ENCODE measurements around the gene LETMD1. TPM values are rescaled to one million over a fixed set of nuclear protein-coding genes. Genes with fewer than 3 reads are reported as not detected.

Gene LETMD1
- total and polyA plus RNA-seq, 2 donors (not counting 3 experiments of a cell fraction or from before 2014, with no cell fraction given): 38.9 to 47.7 TPM

DNA sequence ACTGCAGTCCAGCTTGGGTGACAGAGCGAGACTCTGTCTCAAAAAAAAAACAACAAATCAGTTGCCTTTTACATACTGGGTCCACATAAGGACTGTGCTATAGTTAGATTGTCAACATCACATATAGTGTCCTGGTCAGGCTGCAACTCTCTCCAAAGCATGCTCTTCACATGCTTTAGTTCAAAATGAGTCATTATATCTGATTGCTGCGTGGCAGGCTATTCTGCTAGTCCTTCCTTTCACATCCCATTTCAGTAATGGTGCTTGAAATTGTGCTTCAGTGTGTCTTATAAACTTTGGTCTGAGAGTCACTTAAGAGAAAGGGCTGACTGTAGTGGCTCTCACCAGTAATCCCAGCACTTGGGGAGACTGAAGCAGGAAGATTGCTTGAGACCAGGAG is 6.9 kb downstream of the LETMD1 start:
- peaks cover 14 to 25% of the 10 kb centered on the region in 2 experiments for H3K36me3 ChIP-seq (ENCODE audit: control insufficient read depth in 2 of 2, extremely low read depth in 1 of 2, insufficient read depth in 2 of 2, low read length in 2 of 2)
- dilution Hi-C loops (cut with MboI; ENCODE audit: extremely low pct_ligation_motif_present, low sequenced_read_pairs) (no loop called here), intact Hi-C loops (cut with micrococcal nuclease) (no loop called here)

More for the DNA sequence above, 6.9 kb downstream of the LETMD1 start:
- no peak for TF ChIP-seq EZH2 (IDR thresholded peaks at IDR 0.05; ENCODE audit: borderline replicate concordance, low read depth, low read length, severe bottlenecking)
- TF ChIP-seq MYC (IDR thresholded peaks at IDR 0.05; ENCODE audit: low read depth, low read length): no peak
- no peak for TF ChIP-seq GATA2 (IDR thresholded peaks at IDR 0.05; ENCODE audit: insufficient read depth, insufficient read length, low read depth, low read length)
- TF ChIP-seq JUN (IDR thresholded peaks at IDR 0.05; ENCODE audit: borderline replicate concordance, insufficient read depth, insufficient read length, low read depth): no peak
- no peak for TF ChIP-seq POLR2A (IDR thresholded peaks at IDR 0.05; ENCODE audit: low read depth, low read length)
- TF ChIP-seq, protein P1, sequence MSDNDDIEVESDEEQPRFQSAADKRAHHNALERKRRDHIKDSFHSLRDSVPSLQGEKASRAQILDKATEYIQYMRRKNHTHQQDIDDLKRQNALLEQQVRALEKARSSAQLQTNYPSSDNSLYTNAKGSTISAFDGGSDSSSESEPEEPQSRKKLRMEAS (IDR thresholded peaks at IDR 0.05; ENCODE audit: insufficient read depth, insufficient read length): no peak
- no peak for TF ChIP-seq POLR2AphosphoS5 (IDR thresholded peaks at IDR 0.05; ENCODE audit: insufficient read depth, low read depth, low read length)
- TF ChIP-seq, protein P2, sequence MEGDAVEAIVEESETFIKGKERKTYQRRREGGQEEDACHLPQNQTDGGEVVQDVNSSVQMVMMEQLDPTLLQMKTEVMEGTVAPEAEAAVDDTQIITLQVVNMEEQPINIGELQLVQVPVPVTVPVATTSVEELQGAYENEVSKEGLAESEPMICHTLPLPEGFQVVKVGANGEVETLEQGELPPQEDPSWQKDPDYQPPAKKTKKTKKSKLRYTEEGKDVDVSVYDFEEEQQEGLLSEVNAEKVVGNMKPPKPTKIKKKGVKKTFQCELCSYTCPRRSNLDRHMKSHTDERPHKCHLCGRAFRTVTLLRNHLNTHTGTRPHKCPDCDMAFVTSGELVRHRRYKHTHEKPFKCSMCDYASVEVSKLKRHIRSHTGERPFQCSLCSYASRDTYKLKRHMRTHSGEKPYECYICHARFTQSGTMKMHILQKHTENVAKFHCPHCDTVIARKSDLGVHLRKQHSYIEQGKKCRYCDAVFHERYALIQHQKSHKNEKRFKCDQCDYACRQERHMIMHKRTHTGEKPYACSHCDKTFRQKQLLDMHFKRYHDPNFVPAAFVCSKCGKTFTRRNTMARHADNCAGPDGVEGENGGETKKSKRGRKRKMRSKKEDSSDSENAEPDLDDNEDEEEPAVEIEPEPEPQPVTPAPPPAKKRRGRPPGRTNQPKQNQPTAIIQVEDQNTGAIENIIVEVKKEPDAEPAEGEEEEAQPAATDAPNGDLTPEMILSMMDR (IDR thresholded peaks at IDR 0.05; ENCODE audit: extremely low read depth in 1 of 2, insufficient read depth in 1 of 2, low read depth in 1 of 2, low read length in 2 of 2): no peak
- no peak for TF ChIP-seq FOS (IDR thresholded peaks at IDR 0.05; ENCODE audit: borderline replicate concordance, insufficient read depth, low read length)
- DNase-seq (ENCODE audit: low read depth, low spot score) (no peak), FAIRE-seq (no peak)
- Histone ChIP-seq H3K4me2 (ENCODE audit: insufficient read depth, low read length) (no peak overlapping the region), H4K20me1 (replicated peaks; ENCODE audit: control insufficient read depth, extremely low read depth, insufficient read depth, low read length) (no peaks in the 10 kb centered on the region), H3K79me2 (ENCODE audit: control insufficient read depth, insufficient read depth, low read length) (no peaks in the 10 kb centered on the region), H3K27me3 (ENCODE audit: control insufficient read depth in 2 of 2, insufficient read depth in 2 of 2, low read length in 2 of 2) (no peaks in the 10 kb centered on the region), H3K4me3 (replicated peaks in 1 of 3; ENCODE audit: insufficient read depth in 1 of 3, low read depth in 1 of 3, low read length in 3 of 3) (no peak overlapping the region), H3K9me3 (replicated peaks; ENCODE audit: control insufficient read depth, insufficient read depth, low read length) (no peaks in the 10 kb centered on the region), H3K27ac (ENCODE audit: insufficient read depth, low read depth, low read length) (no peak overlapping the region), H2AFZ (ENCODE audit: low read depth, low read length) (no peak overlapping the region), H3K9me1 (replicated peaks; ENCODE audit: control insufficient read depth, extremely low read depth, insufficient read depth, low read length) (no peaks in the 10 kb centered on the region), H3K9ac (replicated peaks; ENCODE audit: extremely low read depth, insufficient read depth, low read length) (no peak overlapping the region), H3K4me1 (ENCODE audit: control insufficient read depth, extremely low read depth, insufficient read depth, low read length) (no peaks in the 10 kb centered on the region)
- ChIA-PET POLR2A (interaction anchor here (1.4 kb wide), 1 partner anchor 28 kb away, joined by 3 read pairs; the partner anchor contains the start of gene CSRNP2), CTCF (no interaction called here)
- no TSS peak for BruUV-seq (replicated peaks)

Data from endothelial cell of umbilical vein (primary cell).